GM13977 (cell line): Measurements from ENCODE around the gene CDKN1C.
A peak's percentile ranks its signal among the peaks of the same experiment; 100 is the strongest.

ENCODE experiments used
- DNase-seq: peaks from one replicate; pipeline ENCODE4 v3.0.0; 2012; ENCODE audit warnings: low spot score
- CTCF ChIP-seq: IDR thresholded peaks from 2 replicates; pipeline ENCODE4 v1.5.1; 2012; ENCODE audit warnings: mild to moderate bottlenecking, control low read depth; ENCODE audit not compliant: insufficient read depth; ENCODE audit errors: extremely low read depth, missing control alignments
- in situ Hi-C: fragments of 300-500 bp; cut with MboI; formaldehyde crosslinking; loops from one replicate; pipeline ENCODE4 v1.12.0; 2022; ENCODE audit warnings: low sequenced_read_pairs, low pct_unique_long_range_greater_than_20kb, mixed read lengths, inconsistent platforms; ENCODE audit not compliant: unreplicated experiment

The CDKN1C gene

GRCh38 chr11:2931420-2931746 lies 45.8 kb upstream of the CDKN1C start:
- in situ Hi-C loops: no loop called here
- no peak for TF ChIP-seq CTCF
- DNase-seq: no peak

DNA sequence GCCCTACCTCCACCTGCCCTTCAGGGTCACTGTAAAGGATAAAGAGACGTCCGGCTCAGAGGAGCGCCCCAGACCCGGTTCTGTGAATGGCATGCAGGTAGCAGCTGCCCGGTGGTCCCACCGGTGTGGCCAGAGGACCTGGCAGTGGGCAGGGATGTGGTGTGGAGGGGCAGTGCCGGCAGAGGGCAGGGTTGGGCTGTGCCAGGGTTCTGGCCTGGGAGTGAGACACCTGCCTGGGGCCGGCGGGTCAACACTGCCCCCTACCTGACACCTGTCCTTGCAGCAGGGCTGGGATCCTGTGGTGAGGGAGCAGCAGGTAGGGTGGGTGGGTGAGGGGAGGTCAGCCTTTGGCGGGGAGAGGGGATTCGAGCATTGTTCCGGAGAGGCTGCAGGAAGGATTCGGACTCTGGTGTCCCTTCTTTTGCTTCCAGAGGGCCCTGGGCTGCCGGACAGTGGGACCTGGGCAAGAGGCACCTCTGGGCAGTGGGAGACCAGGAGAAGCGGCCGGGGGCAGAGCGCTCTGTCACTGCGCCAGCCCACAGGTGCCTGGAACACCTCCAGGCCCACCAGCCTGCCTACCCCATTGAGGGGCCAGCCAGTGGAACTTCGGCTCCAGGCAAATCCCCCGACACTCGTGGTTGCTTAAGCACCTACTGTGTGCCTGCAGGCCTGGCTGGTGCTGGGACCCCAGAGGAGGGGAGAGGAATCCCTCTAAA lies 45.3 kb upstream of the CDKN1C start:
- TF ChIP-seq CTCF: peak; percentile 74
- DNase-seq: peak; percentile 85
- in situ Hi-C loops: no loop called here

GRCh38 chr11:2929950-2930703 lies 44.6 kb upstream of the CDKN1C start:
- in situ Hi-C loops: no loop called here
- peak; percentile 52 for TF ChIP-seq CTCF
- peak; percentile 89 for DNase-seq

GRCh38 chr11:2929531-2929949 lies 44.0 kb upstream of the CDKN1C start:
- no peak for TF ChIP-seq CTCF
- peak; percentile 80 for DNase-seq
- in situ Hi-C loops: no loop called here

DNA sequence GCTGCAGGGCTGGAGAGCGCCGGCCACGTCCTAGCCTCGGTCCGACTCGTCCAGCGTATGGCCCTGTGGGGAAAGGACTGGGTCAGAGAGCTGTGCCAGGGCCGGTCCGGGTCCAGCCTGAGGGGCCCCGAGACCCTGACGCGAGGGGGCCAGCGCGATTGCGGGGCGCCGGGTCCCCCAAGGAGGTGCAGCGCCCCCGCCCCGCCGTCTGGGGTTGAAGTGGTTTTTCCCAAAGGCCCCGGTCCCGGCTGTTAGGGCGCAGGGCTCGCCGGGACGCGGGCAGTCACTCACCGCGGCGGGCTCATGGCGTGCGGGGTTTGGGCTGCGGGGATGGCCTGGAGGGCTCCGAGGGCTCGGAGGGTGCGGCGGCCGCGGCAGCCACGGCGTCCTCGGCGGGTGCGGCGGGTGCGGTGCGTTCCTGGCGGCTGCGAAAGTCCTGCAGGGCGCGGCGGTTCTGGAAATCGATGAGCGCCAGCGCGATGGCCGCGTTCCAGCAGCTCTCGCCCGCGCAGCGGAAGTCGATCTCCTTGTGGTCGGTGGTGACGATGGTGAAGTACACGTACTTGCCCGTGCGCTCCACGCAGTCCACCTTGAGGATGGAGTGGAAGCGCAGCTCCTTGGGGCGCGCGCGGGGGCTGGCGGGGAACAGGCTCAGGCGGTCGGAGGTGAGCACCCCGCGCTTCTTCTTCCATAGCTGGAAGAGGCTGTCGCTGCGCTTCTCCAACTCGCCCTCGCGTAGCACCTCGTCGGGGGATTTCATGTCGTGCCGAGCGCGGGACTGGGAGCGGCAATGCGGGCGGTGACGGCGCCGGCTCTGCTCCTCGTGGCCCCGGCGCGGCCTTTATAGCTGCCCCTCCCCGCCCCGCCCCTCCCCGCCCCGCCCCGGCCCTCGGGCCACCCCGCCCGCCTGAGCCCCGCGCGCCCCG lies 43.3 kb upstream of the CDKN1C start, which contains the start of gene PHLDA2:
Gene PHLDA2, minus strand, starts transcription at position 816 of the 926 bp plus-strand sequence. Its CDS starts 56 bp downstream, at position 760.
- in situ Hi-C loops: no loop called here
- no peak for TF ChIP-seq CTCF
- DNase-seq: peak; percentile 75

- DNase-seq: no peak
- in situ Hi-C loops: no loop called here
- no peak for TF ChIP-seq CTCF
Observed at GRCh38 chr11:2927851-2928604, 42.5 kb upstream of the CDKN1C start.
